KMS-11 (cell line): ENCODE measurements around the gene EVI5.
"Not testable (repeated sequence)": the region's sequence is repeated elsewhere in the genome, so short reads cannot be mapped to it uniquely, and the experiment has no call there.

Experiments
- H2AFZ ChIP-seq: fragments of 200-600 bp; sonication (generic); 2 replicates; pipeline ENCODE4 v1.6.1; 2016; ENCODE audit warnings: antibody characterized with exemption, mixed run types, low read depth
- H3K27ac ChIP-seq: fragments of 200-600 bp; sonication (generic); 2 replicates; pipeline ENCODE4 v1.6.1; 2016; ENCODE audit warnings: mild to moderate bottlenecking, mixed run types
- H3K27me3 ChIP-seq: fragments of 200-600 bp; sonication (generic); 2 replicates; pipeline ENCODE4 v1.6.1; 2017; ENCODE audit warnings: mild to moderate bottlenecking, low read depth, mixed run types, moderate library complexity; ENCODE audit not compliant: insufficient read depth
- H3K36me3 ChIP-seq: fragments of 200-600 bp; sonication (generic); 2 replicates; pipeline ENCODE4 v1.6.1; 2017; ENCODE audit warnings: mild to moderate bottlenecking, mixed run types; ENCODE audit not compliant: insufficient read depth
- H3K4me1 ChIP-seq: fragments of 200-600 bp; sonication (generic); 2 replicates; pipeline ENCODE4 v1.6.1; 2016; ENCODE audit warnings: mild to moderate bottlenecking, low read depth, mixed run types; ENCODE audit not compliant: poor library complexity, severe bottlenecking
- H3K4me2 ChIP-seq: fragments of 200-600 bp; sonication (generic); 2 replicates; pipeline ENCODE4 v1.7.0; 2016; ENCODE audit warnings: mild to moderate bottlenecking, mixed run types
- H3K4me3 ChIP-seq: fragments of 200-600 bp; sonication (generic); IDR thresholded peaks from 2 replicates; pipeline ENCODE4 v1.6.1; 2017; ENCODE audit warnings: low read depth, low read length, mixed read lengths; ENCODE audit not compliant: insufficient read depth
- H3K79me2 ChIP-seq: fragments of 200-600 bp; sonication (generic); 2 replicates; pipeline ENCODE4 v1.6.1; 2016; ENCODE audit warnings: low read depth, mixed run types; ENCODE audit not compliant: insufficient read depth
- H3K9ac ChIP-seq: fragments of 200-600 bp; sonication (generic); 2 replicates; pipeline ENCODE4 v1.6.1; 2016; ENCODE audit warnings: mild to moderate bottlenecking, mixed run types
- H4K20me1 ChIP-seq: fragments of 200-600 bp; sonication (generic); 2 replicates; pipeline ENCODE4 v1.6.1; 2016; ENCODE audit warnings: mild to moderate bottlenecking, mixed run types; ENCODE audit not compliant: insufficient read depth
- TF ChIP-seq, protein P1 (sequence below): fragments of 200-600 bp; sonication (generic); conservative IDR thresholded peaks from 2 replicates; pipeline ENCODE4 v1.6.1; 2017; ENCODE audit warnings: low read depth, mild to moderate bottlenecking, antibody characterized with exemption, low read length, moderate library complexity, mixed read lengths

The EVI5 gene

GRCh38 chr1:92749024-92749634 is 35.8 kb downstream of the EVI5 start:
- no peaks in the 10 kb centered on the region for H3K36me3 ChIP-seq
- no peaks in the 10 kb centered on the region for H3K27me3 ChIP-seq
- H3K4me3 ChIP-seq: no peak overlapping the region
- TF ChIP-seq, protein P1, sequence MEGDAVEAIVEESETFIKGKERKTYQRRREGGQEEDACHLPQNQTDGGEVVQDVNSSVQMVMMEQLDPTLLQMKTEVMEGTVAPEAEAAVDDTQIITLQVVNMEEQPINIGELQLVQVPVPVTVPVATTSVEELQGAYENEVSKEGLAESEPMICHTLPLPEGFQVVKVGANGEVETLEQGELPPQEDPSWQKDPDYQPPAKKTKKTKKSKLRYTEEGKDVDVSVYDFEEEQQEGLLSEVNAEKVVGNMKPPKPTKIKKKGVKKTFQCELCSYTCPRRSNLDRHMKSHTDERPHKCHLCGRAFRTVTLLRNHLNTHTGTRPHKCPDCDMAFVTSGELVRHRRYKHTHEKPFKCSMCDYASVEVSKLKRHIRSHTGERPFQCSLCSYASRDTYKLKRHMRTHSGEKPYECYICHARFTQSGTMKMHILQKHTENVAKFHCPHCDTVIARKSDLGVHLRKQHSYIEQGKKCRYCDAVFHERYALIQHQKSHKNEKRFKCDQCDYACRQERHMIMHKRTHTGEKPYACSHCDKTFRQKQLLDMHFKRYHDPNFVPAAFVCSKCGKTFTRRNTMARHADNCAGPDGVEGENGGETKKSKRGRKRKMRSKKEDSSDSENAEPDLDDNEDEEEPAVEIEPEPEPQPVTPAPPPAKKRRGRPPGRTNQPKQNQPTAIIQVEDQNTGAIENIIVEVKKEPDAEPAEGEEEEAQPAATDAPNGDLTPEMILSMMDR: peak; percentile 50
- H3K27ac ChIP-seq: no peak overlapping the region
- H3K9ac ChIP-seq: no peak overlapping the region
- H2AFZ ChIP-seq: no peak overlapping the region
- H3K79me2 ChIP-seq: no peaks in the 10 kb centered on the region
- H3K4me2 ChIP-seq: no peak overlapping the region
- no peaks in the 10 kb centered on the region for H4K20me1 ChIP-seq
- H3K4me1 ChIP-seq: no peaks in the 10 kb centered on the region

GRCh38 chr1:92748138-92748537 is 36.8 kb downstream of the EVI5 start:
- Histone ChIP-seq H4K20me1 (no peaks in the 10 kb centered on the region), H3K9ac (no peak overlapping the region), H3K27ac (no peak overlapping the region), H2AFZ (no peak overlapping the region), H3K79me2 (no peaks in the 10 kb centered on the region), H3K4me3 (no peak overlapping the region), H3K4me2 (no peak overlapping the region), H3K36me3 (no peaks in the 10 kb centered on the region), H3K4me1 (no peaks in the 10 kb centered on the region), H3K27me3 (no peaks in the 10 kb centered on the region)
- TF ChIP-seq, protein P1: no peak

- no peak overlapping the region for H2AFZ ChIP-seq
- H3K36me3 ChIP-seq: no peaks in the 10 kb centered on the region
- no peaks in the 10 kb centered on the region for H4K20me1 ChIP-seq
- TF ChIP-seq, protein P1: no peak
- no peak overlapping the region for H3K4me2 ChIP-seq
- no peak overlapping the region for H3K4me3 ChIP-seq
- no peaks in the 10 kb centered on the region for H3K4me1 ChIP-seq
- no peaks in the 10 kb centered on the region for H3K79me2 ChIP-seq
- H3K27ac ChIP-seq: no peak overlapping the region
- H3K9ac ChIP-seq: no peak overlapping the region
- no peaks in the 10 kb centered on the region for H3K27me3 ChIP-seq
Measured at GRCh38 chr1:92747735-92748134, 37.2 kb downstream of the EVI5 start.

- not testable (repeated sequence) for H3K4me2 ChIP-seq, H2AFZ ChIP-seq, H3K27ac ChIP-seq, H3K79me2 ChIP-seq, H4K20me1 ChIP-seq, H3K4me3 ChIP-seq, H3K27me3 ChIP-seq, H3K9ac ChIP-seq, H3K4me1 ChIP-seq, H3K36me3 ChIP-seq
Measured at GRCh38 chr1:92746255-92746654, 38.7 kb downstream of the EVI5 start.

- no peak overlapping the region for H2AFZ ChIP-seq
- no peaks in the 10 kb centered on the region for H3K27me3 ChIP-seq
- TF ChIP-seq, protein P1: no peak
- no peak overlapping the region for H3K4me2 ChIP-seq
- no peaks in the 10 kb centered on the region for H4K20me1 ChIP-seq
- H3K4me3 ChIP-seq: no peak overlapping the region
- no peaks in the 10 kb centered on the region for H3K79me2 ChIP-seq
- no peaks in the 10 kb centered on the region; the same call in 1 of the 2 replicates for H3K36me3 ChIP-seq
- no peak overlapping the region for H3K9ac ChIP-seq
- no peaks in the 10 kb centered on the region for H3K4me1 ChIP-seq
- H3K27ac ChIP-seq: no peak overlapping the region
Measured at GRCh38 chr1:92743221-92743620, 41.7 kb downstream of the EVI5 start.
